ENCODE data around the gene LRRC56. TPM values are rescaled to one million over a fixed set of nuclear protein-coding genes. Genes with fewer than 3 reads are reported as not detected.

LRRC56 gene
- total RNA-seq, 2 donors from 2014 or later: 3.0 to 4.3 TPM

GRCh38 chr11:559020-559620 lies 21.8 kb downstream of the LRRC56 start:
- H3K27ac ChIP-seq (ENCODE audit: low read depth, low read length): no peak overlapping the region
- WGBS, 2 experiments (ENCODE audit: insufficient coverage in 1 of 2, insufficient read length in 1 of 2): 84 to 93% methylated on average over 6 to 15 of the region's 15 CpGs
- Mint-ChIP-seq H3K36me3 (ENCODE audit: low read depth) (peaks cover 12% of the 10 kb centered on the region), H3K27me3 (ENCODE audit: insufficient read depth) (peaks cover 31% of the 10 kb centered on the region), H3K4me1 (peaks cover 6% of the 10 kb centered on the region), H3K4me3 (no peak overlapping the region), H3K9me3 (no peaks in the 10 kb centered on the region), H3K27ac (no peak overlapping the region)
- no peaks in the 10 kb centered on the region for H3K9me3 ChIP-seq (ENCODE audit: control insufficient read depth, low read length)
- H3K36me3 ChIP-seq (ENCODE audit: control insufficient read depth, insufficient read depth, low read length): peaks cover 8% of the 10 kb centered on the region
- peak; percentile 40 for TF ChIP-seq CTCF (conservative IDR thresholded peaks at IDR 0.05)
- DNase-seq: no peak
- H3K4me1 ChIP-seq (ENCODE audit: control insufficient read depth, insufficient read depth, low read length): peaks cover 9% of the 10 kb centered on the region
- peaks cover 32% of the 10 kb centered on the region for H3K27me3 ChIP-seq (ENCODE audit: control insufficient read depth, insufficient read depth, low read length, poor library complexity, severe bottlenecking)
- H3K4me3 ChIP-seq (ENCODE audit: low read length): no peak overlapping the region
- no peak overlapping the region for H3K9ac ChIP-seq (ENCODE audit: extremely low read depth, low read length, poor library complexity, severe bottlenecking)

- peak overlapping the region; percentile 78 for H3K27ac Mint-ChIP-seq
- H3K4me1 ChIP-seq (ENCODE audit: control insufficient read depth, insufficient read depth, low read length): peaks cover 9% of the 10 kb centered on the region
- H3K27me3 ChIP-seq (ENCODE audit: control insufficient read depth, insufficient read depth, low read length, poor library complexity, severe bottlenecking): peaks cover 32% of the 10 kb centered on the region
- H3K27ac ChIP-seq (ENCODE audit: low read depth, low read length): no peak overlapping the region
- 77 to 85% methylated on average over 10 to 18 of the region's 18 CpGs for WGBS, 2 experiments (ENCODE audit: insufficient coverage in 1 of 2, insufficient read length in 1 of 2)
- no peaks in the 10 kb centered on the region for H3K9me3 Mint-ChIP-seq
- peaks cover 8% of the 10 kb centered on the region for H3K36me3 ChIP-seq (ENCODE audit: control insufficient read depth, insufficient read depth, low read length)
- H3K9ac ChIP-seq (ENCODE audit: extremely low read depth, low read length, poor library complexity, severe bottlenecking): peak overlapping the region; percentile 25
- H3K27me3 Mint-ChIP-seq (ENCODE audit: insufficient read depth): peaks cover 31% of the 10 kb centered on the region
- H3K4me1 Mint-ChIP-seq: peaks cover 6% of the 10 kb centered on the region
- H3K4me3 ChIP-seq (ENCODE audit: low read length): peak overlapping the region; percentile 71
- no peaks in the 10 kb centered on the region for H3K9me3 ChIP-seq (ENCODE audit: control insufficient read depth, low read length)
- TF ChIP-seq CTCF (conservative IDR thresholded peaks at IDR 0.05): no peak
- peak overlapping the region; percentile 77 for H3K4me3 Mint-ChIP-seq
- H3K36me3 Mint-ChIP-seq (ENCODE audit: low read depth): peaks cover 16% of the 10 kb centered on the region
- peak; percentile 78 for DNase-seq
These were observed 22.5 kb downstream of the LRRC56 start for GRCh38 chr11:559712-560304.

- H3K9me3 Mint-ChIP-seq: no peaks in the 10 kb centered on the region
- peaks cover 8% of the 10 kb centered on the region for H3K36me3 ChIP-seq (ENCODE audit: control insufficient read depth, insufficient read depth, low read length)
- peaks cover 16% of the 10 kb centered on the region for H3K36me3 Mint-ChIP-seq (ENCODE audit: low read depth)
- no peaks in the 10 kb centered on the region for H3K9me3 ChIP-seq (ENCODE audit: control insufficient read depth, low read length)
- peak within 1 kb of the TSS; percentile 77 for H3K4me3 Mint-ChIP-seq
- 2 to 5% methylated on average over 26 to 95 of the region's 95 CpGs for WGBS, 2 experiments (ENCODE audit: insufficient coverage in 1 of 2, insufficient read length in 1 of 2)
- H3K27me3 ChIP-seq (ENCODE audit: control insufficient read depth, insufficient read depth, low read length, poor library complexity, severe bottlenecking): peaks cover 28% of the 10 kb centered on the region
- peak; percentile 97 for DNase-seq
- H3K27me3 Mint-ChIP-seq (ENCODE audit: insufficient read depth): peaks cover 29% of the 10 kb centered on the region
- H3K27ac ChIP-seq (ENCODE audit: low read depth, low read length): no peak within 1 kb of the TSS
- peaks cover 9% of the 10 kb centered on the region for H3K4me1 ChIP-seq (ENCODE audit: control insufficient read depth, insufficient read depth, low read length)
- peak within 1 kb of the TSS; percentile 82 for H3K4me3 ChIP-seq (ENCODE audit: low read length)
- peaks cover 6% of the 10 kb centered on the region for H3K4me1 Mint-ChIP-seq
- no peak for TF ChIP-seq CTCF (conservative IDR thresholded peaks at IDR 0.05)
- peak within 1 kb of the TSS; percentile 64 for H3K9ac ChIP-seq (ENCODE audit: extremely low read depth, low read length, poor library complexity, severe bottlenecking)
- peak within 1 kb of the TSS; percentile 78 for H3K27ac Mint-ChIP-seq
These were observed 23.2 kb downstream of the LRRC56 start, which contains the start of the genes LMNTD2 and RASSF7 for GRCh38 chr11:560305-561147. TSS of gene LMNTD2 (minus strand) at chr11:560738. CDS start at chr11:560716, 22 bp downstream. TSS of gene RASSF7 (plus strand) at chr11:560970. CDS start at chr11:561769, 799 bp downstream.
